Thoracic aorta (tissue), 2 donors: ENCODE results near the gene PTK7. TPM values are rescaled to one million over a fixed set of nuclear protein-coding genes. Genes with fewer than 3 reads are reported as not detected.

ENCODE experiments used
- ATAC-seq: fragments of 150-250 bp; one replicate; pipeline ENCODE4 v1.8.0; 2017; ENCODE audit warnings: low read depth; ENCODE audit not compliant: insufficient number of reproducible peaks, low FRiP score
- DNase-seq: peaks from one replicate; pipeline ENCODE4 v3.0.0-alpha.2; 2020; ENCODE audit warnings: low spot score
- H3K27ac ChIP-seq, 2 donors: fragments of 200-600 bp; sonication (generic); 1 replicate in 1 of 2; 2 replicates in 1 of 2; pipeline ENCODE4 v1.5.1; 2016; ENCODE audit warnings: mild to moderate bottlenecking in 2 of 2, moderate library complexity in 2 of 2
- H3K27me3 ChIP-seq: fragments of 200-600 bp; sonication (generic); replicated peaks from 2 replicates; pipeline ENCODE4 v1.6.0; 2016; ENCODE audit warnings: mild to moderate bottlenecking; ENCODE audit not compliant: insufficient read depth
- H3K36me3 ChIP-seq: fragments of 200-600 bp; sonication (generic); one replicate; pipeline ENCODE4 v1.5.1; 2016
- H3K4me1 ChIP-seq, 2 donors: fragments of 200-600 bp; sonication (generic); 1 replicate in 1 of 2; 2 replicates in 1 of 2; pipeline versions ENCODE4 v1.5.1 to v1.6.0; 2016; ENCODE audit warnings: low read depth in 2 of 2, mild to moderate bottlenecking in 1 of 2; ENCODE audit not compliant: control insufficient read depth in 1 of 2
- H3K4me3 ChIP-seq: fragments of 200-600 bp; sonication (generic); 2 replicates; pipeline ENCODE4 v1.5.1; 2016; ENCODE audit warnings: mild to moderate bottlenecking
- H3K9me3 ChIP-seq: fragments of 200-600 bp; sonication (generic); 2 replicates; pipeline ENCODE4 v1.5.1; 2016
- CTCF ChIP-seq: fragments of 200-600 bp; sonication (generic); IDR thresholded peaks from one replicate; pipeline ENCODE4 v1.5.1; 2019; ENCODE audit warnings: antibody characterized with exemption
- total RNA-seq, 2 donors: library from RNA; depleted of rRNA; stranded (reverse); fragments of >200 nt; gene quantifications; one replicate each; pipeline versions ENCODE4 v1.1.0 to v1.2.3, GENCODE V29; 2016

Gene PTK7
- total RNA-seq: 1 to 10 TPM; 4.5 to 6.8 TPM

GRCh38 chr6:43075670-43076463, at the start of gene PTK7:
PTK7 (plus strand) TSS chr6:43076314; CDS start chr6:43076489, 175 bp downstream.
- Histone ChIP-seq H3K4me3 (peak within 1 kb of the TSS; percentile 67), H3K27ac (no peak within 1 kb of the TSS), H3K9me3 (no peaks in the 10 kb centered on the region), H3K36me3 (peaks cover 17% of the 10 kb centered on the region), H3K4me1 (peaks cover 8 to 13% of the 10 kb centered on the region in 2 donors), H3K27me3 (no peaks in the 10 kb centered on the region)
- TF ChIP-seq CTCF: no peak
- ATAC-seq (no peak), DNase-seq (no peak)

GRCh38 chr6:43026365-43026764, 49.7 kb upstream of the PTK7 start:
- no peaks in the 10 kb centered on the region for H3K9me3 ChIP-seq
- no peak for ATAC-seq
- H3K36me3 ChIP-seq: peaks cover 53% of the 10 kb centered on the region
- H3K27ac ChIP-seq: no peak overlapping the region
- TF ChIP-seq CTCF: no peak
- no peak for DNase-seq
- H3K4me1 ChIP-seq: peaks cover 9 to 23% of the 10 kb centered on the region in 2 donors
- no peaks in the 10 kb centered on the region for H3K27me3 ChIP-seq
- no peak overlapping the region for H3K4me3 ChIP-seq

- H3K4me3 ChIP-seq: no peak overlapping the region
- DNase-seq (no peak), ATAC-seq (no peak)
- H3K4me1 ChIP-seq: peaks cover 0 to 3% of the 10 kb centered on the region in 2 donors
- TF ChIP-seq CTCF: no peak
- H3K27ac ChIP-seq: no peak overlapping the region
- H3K36me3 ChIP-seq: peaks cover 53% of the 10 kb centered on the region
- no peaks in the 10 kb centered on the region for H3K9me3 ChIP-seq
- no peaks in the 10 kb centered on the region for H3K27me3 ChIP-seq
Measured at GRCh38 chr6:43029120-43029519, 47.0 kb upstream of the PTK7 start.

- no peak for DNase-seq
- ATAC-seq: no peak
- H3K9me3 ChIP-seq: no peaks in the 10 kb centered on the region
- no peaks in the 10 kb centered on the region for H3K4me1 ChIP-seq
- H3K4me3 ChIP-seq: no peak overlapping the region
- peaks cover 37% of the 10 kb centered on the region for H3K36me3 ChIP-seq
- TF ChIP-seq CTCF: no peak
- H3K27me3 ChIP-seq: no peaks in the 10 kb centered on the region
- H3K27ac ChIP-seq: no peak overlapping the region
Measured at GRCh38 chr6:43032326-43032725, 43.8 kb upstream of the PTK7 start.

GRCh38 chr6:43033496-43034189, 42.5 kb upstream of the PTK7 start:
- Histone ChIP-seq H3K4me3 (no peak overlapping the region), H3K27ac (no peak overlapping the region), H3K36me3 (peaks cover 41% of the 10 kb centered on the region), H3K4me1 (no peaks in the 10 kb centered on the region), H3K27me3 (no peaks in the 10 kb centered on the region), H3K9me3 (no peaks in the 10 kb centered on the region)
- no peak for DNase-seq
- no peak for TF ChIP-seq CTCF
- ATAC-seq: no peak
